GM12872 (cell line): Measurements from ENCODE around the gene ARHGAP15.

ENCODE experiments used
- TF ChIP-seq, protein P1 (sequence below): IDR thresholded peaks from 3 replicates; pipeline ENCODE4 v1.5.1; 2011; ENCODE audit warnings: low read depth, mild to moderate bottlenecking, low read length, moderate library complexity; ENCODE audit not compliant: insufficient read depth

The ARHGAP15 gene

DNA sequence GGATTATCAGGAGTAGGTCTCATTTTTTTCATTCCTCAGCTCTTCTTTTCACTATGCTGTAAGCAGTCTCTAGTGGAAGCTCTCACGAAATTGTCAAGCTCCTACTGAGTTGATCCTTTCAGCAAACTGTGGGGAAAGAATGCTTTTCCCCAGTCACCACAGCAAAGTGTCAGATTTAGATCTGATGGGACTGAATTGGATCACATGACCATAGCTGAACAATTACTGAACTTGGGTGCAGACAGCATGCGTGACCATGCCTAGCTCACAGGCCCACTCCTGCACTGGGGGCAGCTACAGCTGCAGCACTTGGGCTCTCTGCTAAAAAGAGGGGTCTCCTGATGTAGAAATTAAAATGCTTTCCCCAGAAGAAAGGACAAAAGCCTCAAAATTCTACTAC is 3.1 kb downstream of the ARHGAP15 start:
- TF ChIP-seq, protein P1, sequence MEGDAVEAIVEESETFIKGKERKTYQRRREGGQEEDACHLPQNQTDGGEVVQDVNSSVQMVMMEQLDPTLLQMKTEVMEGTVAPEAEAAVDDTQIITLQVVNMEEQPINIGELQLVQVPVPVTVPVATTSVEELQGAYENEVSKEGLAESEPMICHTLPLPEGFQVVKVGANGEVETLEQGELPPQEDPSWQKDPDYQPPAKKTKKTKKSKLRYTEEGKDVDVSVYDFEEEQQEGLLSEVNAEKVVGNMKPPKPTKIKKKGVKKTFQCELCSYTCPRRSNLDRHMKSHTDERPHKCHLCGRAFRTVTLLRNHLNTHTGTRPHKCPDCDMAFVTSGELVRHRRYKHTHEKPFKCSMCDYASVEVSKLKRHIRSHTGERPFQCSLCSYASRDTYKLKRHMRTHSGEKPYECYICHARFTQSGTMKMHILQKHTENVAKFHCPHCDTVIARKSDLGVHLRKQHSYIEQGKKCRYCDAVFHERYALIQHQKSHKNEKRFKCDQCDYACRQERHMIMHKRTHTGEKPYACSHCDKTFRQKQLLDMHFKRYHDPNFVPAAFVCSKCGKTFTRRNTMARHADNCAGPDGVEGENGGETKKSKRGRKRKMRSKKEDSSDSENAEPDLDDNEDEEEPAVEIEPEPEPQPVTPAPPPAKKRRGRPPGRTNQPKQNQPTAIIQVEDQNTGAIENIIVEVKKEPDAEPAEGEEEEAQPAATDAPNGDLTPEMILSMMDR = no peak

DNA sequence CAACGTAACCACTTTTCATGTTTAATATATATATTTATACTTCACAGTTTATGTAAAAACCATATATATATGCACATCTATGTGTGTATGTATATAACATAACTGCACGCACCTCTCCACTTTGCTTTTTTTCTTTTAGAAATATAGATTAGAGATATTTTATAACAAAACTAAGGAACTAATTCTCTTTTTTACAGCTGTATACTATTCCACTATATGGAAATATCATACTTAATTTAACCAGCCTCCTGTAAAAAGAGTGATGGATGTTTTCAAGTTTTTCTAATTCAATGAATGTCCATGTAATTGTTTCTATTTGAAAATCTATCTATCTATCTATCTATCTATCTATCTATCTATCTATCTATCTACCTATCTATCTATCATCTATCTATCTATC is 4.6 kb downstream of the ARHGAP15 start:
- TF ChIP-seq, protein P1 = no peak

DNA sequence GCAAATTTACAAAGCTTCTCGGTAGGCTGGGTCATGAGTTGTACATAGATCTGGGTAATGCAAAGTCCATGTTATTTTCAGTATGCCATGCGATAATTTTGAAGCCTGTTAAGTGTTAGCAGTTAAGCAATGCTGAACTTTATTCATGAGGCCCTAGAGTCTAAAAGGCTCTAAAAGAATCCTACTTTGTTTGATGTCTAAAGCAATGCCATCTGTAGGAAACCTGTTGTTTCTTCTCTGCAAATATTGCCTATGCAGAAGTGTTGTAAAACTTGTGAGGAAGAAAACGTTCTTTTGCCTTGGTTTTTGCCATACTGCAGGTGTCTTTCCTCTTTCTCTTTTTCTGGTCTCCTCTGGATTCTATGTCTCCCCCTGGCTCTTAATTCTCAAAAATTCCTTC is 9.1 kb downstream of the ARHGAP15 start:
- TF ChIP-seq, protein P1 = no peak

DNA sequence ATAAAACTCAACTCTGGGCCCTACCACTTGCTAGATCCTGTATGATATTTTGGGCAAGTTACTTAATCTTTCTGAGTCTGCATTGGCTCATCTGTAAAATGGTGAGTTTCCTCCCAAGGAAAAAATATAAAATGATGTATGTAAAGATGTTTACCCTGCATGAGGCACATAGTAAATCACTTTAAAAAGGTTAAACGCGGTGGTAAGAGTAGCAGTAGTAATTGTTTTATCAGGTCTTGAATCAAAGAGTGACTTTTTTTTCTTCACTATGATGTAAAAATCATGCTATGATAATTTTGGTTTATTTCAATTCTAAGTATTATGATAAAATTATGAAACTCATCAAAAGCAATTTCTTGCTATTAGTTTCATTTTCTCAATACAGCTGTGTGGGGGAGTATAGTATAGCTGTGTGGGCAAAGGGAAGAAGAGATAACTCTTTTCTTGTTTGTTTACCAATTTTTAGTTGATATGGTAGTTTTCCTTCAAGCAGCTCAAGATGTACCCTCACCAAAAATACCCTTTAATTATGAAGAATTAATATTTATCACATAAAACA is 10.7 kb downstream of the ARHGAP15 start:
- TF ChIP-seq, protein P1 = no peak

DNA sequence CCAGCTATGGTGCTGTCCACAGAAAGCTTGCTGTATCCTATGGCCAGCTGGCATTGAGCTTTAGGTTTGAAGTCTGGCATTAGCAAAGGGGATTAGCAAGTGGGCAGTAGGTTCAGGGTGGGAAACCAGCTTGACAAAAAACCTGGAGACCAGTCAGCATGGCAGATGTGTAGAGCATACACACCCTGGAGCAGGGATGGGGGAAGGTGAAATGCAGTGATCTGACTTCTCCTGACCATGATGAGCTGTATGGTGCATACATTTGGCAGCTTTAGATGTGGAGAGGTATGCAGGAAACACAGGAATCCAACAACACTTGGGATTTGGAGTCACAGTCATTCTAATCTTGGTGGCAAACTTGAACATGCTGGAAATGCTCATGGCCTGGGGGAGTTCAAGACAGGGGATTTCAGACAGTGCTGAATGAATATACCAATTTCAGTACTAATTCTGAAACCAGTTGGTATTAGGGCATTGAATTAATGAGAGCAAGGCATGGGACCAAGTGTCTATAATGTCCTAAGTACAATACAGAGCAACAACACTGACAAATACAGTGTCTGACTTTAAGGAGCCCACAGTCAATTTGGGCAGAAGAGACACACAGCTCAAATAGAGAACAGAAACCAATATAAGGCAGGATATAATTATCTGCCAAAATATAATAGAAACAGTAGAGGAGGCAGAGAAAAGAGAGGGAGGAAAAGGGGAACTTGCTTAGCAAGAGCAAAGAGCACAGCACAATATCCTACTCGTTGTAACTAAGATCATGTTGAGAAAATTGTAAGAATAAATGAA is 11.8 kb downstream of the ARHGAP15 start:
- TF ChIP-seq, protein P1 = no peak

DNA sequence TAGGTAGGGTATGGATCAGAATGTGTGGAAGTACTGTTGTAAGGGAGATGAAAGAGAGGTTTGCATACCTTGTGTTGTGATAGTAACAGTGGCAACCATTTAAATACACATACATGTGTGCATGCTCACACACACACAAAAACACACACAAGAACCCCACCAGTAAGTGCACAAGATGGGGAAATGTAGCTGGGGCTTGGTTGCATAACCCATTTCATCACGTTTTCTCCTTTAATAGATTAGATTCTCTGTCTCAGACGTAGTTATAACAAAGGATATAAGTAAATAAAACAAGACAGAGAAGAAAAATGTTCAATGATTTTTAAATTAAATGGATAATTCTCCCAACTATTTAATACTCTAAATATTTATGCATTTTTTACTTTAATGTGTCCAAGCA is 13.4 kb downstream of the ARHGAP15 start:
- TF ChIP-seq, protein P1 = no peak

DNA sequence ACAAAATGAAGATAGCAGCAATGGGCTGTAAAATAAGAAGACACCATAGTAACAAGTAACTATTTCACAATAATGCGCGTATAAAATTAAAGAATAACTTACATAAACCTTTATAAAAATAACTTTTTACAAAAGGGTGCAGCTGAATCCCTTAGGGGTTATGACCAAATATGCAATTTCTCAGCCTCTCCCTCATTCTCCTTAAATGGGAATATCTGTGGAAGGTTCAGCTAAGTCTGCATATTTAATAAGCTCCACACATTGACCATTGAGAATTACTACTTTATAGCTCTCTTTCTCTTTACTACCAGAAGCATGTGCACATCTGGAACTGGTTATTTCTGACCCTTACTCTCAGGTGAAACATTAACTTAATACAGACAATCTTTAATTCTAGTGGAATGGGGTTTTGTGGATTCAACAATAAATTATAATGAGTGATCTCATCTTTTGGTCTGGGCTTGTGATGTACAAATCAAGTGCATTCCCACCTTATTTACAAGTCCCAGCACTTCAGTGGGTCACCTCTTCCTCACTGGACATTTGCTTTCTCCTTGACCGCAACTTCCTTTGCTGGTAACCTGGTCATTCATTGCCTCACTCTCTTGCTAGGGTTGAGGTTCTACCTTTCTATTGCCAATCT is 15.7 kb downstream of the ARHGAP15 start:
- TF ChIP-seq, protein P1 = no peak
